Embryonic facial prominence (tissue), 1 donor: ENCODE measurements around the gene SLAMF8.

Experiments used
- DNase-seq: peaks from one replicate; pipeline ENCODE4 v3.0.0-alpha.2; 2016; ENCODE audit errors: extremely low spot score

SLAMF8 gene

DNA sequence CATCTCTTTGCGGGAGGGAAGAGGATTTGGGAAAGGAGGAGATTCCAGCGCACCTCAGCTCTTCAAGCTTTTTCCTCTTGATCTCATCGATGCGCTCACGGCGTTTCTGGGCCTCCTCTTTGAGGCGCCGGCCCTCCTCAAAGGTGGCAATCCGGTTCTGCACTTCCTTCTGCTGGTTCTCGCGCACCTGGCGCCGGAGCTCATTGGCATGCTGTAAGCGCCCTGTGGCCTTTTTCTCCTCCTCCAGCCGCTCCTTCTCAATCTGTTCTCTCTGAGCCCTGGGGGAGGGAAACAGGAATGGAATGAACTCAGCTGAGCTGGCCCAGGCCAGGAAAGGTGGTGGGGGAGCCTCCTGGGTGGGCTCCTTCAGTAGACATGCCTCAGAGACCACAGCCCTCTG is 46.2 kb downstream of the SLAMF8 start:
- no peak for DNase-seq

GRCh38 chr1:159873530-159874143 is 47.0 kb downstream of the SLAMF8 start:
- no peak for DNase-seq

GRCh38 chr1:159877695-159878444 is 51.2 kb downstream of the SLAMF8 start:
- no peak for DNase-seq

GRCh38 chr1:159879136-159879535 is 52.5 kb downstream of the SLAMF8 start:
- no peak for DNase-seq

DNA sequence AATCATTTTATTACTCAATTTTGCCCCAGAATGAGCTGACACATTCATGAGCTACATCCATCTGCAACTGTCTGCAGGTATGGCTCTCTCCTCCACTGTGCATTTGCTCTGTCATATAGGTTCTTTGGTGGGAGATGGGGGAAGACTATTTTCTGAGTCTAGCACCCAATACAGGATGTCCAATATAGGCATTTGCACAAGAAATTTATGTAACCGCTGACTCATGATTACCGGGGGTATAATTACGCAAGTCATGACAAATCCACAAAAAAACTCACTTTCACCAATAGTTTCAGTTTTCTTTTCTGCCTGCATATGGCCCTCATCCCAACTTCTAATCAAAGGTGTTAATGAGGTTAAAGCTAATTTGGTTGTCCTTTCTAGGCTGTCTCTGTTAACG is 53.3 kb downstream of the SLAMF8 start:
- DNase-seq, result no peak

GRCh38 chr1:159880430-159880829 is 53.8 kb downstream of the SLAMF8 start:
- DNase-seq, result no peak

GRCh38 chr1:159881622-159882526 is 55.2 kb downstream of the SLAMF8 start:
- DNase-seq, result no peak

DNA sequence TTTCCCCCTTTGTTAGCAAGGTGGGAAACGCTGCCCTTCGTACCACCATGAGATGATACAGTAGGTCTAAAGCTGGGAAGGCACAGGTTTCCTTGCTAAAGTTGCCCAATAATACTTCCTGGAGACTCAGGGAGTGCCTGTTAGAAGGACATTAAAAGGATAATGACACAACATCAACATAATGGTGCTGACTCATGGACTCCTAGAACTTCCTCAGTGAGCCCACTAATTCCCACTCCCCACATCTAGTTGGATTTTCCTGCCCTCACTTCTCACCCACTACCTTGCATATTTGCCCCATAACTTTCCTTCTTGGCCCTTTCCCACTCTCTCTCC is 55.8 kb downstream of the SLAMF8 start:
- no peak for DNase-seq

GRCh38 chr1:159883134-159883533 is 56.5 kb downstream of the SLAMF8 start:
- no peak for DNase-seq

DNA sequence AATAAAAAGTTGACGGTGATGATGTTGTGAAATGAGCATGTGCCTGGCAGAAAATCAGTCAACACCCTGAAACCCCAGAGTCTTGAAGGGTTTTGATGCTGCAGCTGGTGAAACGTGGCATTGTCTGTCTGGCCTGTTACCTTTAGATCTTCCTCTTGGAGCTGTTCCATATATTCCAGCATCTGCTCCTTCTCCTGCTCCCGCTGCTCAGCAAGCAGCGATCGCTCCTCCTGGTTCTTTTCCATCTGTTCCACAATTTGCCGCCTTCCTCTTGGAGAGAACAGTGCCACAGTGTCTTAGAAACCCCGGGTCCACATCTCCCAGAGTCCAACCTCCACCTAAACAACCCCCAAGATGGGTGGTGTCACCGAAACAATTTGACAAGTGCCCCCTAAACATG is 57.6 kb downstream of the SLAMF8 start:
- DNase-seq, result no peak
